Esophagus (tissue), 2 donors: ENCODE data around the gene LAMP1. TPM values are rescaled to one million over a fixed set of nuclear protein-coding genes. Genes with fewer than 3 reads are reported as not detected.
"Not testable (repeated sequence)": the region's sequence is repeated elsewhere in the genome, so short reads cannot be mapped to it uniquely, and the experiment has no call there.

ENCODE experiments used
- H3K27ac ChIP-seq, 2 donors: one replicate each; pipeline ENCODE4 v1.5.1; 2013; ENCODE audit warnings: low read depth in 2 of 2, mild to moderate bottlenecking in 2 of 2, inconsistent platforms in 1 of 2, low read length in 1 of 2, moderate library complexity in 1 of 2
- H3K27me3 ChIP-seq, 2 donors: one replicate each; pipeline ENCODE4 v1.6.1; 2013; ENCODE audit warnings: low read length in 2 of 2, control low read depth in 1 of 2, mild to moderate bottlenecking in 1 of 2; ENCODE audit not compliant: insufficient read depth in 2 of 2, control insufficient read depth in 1 of 2
- H3K36me3 ChIP-seq, 2 donors: one replicate each; pipeline ENCODE4 v1.6.1; 2013; ENCODE audit warnings: low read length in 1 of 2; ENCODE audit not compliant: control insufficient read depth in 2 of 2, insufficient read depth in 2 of 2
- H3K4me1 ChIP-seq, 2 donors: one replicate each; pipeline ENCODE4 v1.6.1; 2013; ENCODE audit warnings: low read length in 1 of 2; ENCODE audit not compliant: control insufficient read depth in 2 of 2, insufficient read depth in 2 of 2
- H3K4me3 ChIP-seq, 2 donors: one replicate each; pipeline ENCODE4 v1.5.1; 2013; ENCODE audit warnings: low read length in 2 of 2, mild to moderate bottlenecking in 2 of 2, low read depth in 1 of 2, moderate library complexity in 1 of 2
- H3K9me3 ChIP-seq, 2 donors: one replicate each; pipeline ENCODE4 v1.6.1; 2013; ENCODE audit warnings: mild to moderate bottlenecking in 2 of 2, low read depth in 1 of 2, low read length in 1 of 2, moderate library complexity in 1 of 2; ENCODE audit not compliant: control insufficient read depth in 2 of 2, insufficient read depth in 1 of 2
- WGBS, 2 donors: extraction: QIAGEN DNeasy Blood & Tissue Kit; methylation state at CpG; one replicate each; pipeline ENCODE4 v1.1.7; 2013; 5-methylcytosine and 5-hydroxymethylcytosine counted together
- polyA plus RNA-seq, 2 donors: library from polyadenylated mRNA; stranded (reverse); fragments of 200-250 nt; gene quantifications; one replicate each; pipeline ENCODE4 v1.2.3, GENCODE V29; 2013
- donor health status: healthy with polysubstance abuse.
- donor health status: Bipolar disorder and iron deficiency.

The LAMP1 gene, protein sequence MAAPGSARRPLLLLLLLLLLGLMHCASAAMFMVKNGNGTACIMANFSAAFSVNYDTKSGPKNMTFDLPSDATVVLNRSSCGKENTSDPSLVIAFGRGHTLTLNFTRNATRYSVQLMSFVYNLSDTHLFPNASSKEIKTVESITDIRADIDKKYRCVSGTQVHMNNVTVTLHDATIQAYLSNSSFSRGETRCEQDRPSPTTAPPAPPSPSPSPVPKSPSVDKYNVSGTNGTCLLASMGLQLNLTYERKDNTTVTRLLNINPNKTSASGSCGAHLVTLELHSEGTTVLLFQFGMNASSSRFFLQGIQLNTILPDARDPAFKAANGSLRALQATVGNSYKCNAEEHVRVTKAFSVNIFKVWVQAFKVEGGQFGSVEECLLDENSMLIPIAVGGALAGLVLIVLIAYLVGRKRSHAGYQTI
- polyA plus RNA-seq: 10 to 100 TPM; 45.5 to 71.5 TPM

DNA sequence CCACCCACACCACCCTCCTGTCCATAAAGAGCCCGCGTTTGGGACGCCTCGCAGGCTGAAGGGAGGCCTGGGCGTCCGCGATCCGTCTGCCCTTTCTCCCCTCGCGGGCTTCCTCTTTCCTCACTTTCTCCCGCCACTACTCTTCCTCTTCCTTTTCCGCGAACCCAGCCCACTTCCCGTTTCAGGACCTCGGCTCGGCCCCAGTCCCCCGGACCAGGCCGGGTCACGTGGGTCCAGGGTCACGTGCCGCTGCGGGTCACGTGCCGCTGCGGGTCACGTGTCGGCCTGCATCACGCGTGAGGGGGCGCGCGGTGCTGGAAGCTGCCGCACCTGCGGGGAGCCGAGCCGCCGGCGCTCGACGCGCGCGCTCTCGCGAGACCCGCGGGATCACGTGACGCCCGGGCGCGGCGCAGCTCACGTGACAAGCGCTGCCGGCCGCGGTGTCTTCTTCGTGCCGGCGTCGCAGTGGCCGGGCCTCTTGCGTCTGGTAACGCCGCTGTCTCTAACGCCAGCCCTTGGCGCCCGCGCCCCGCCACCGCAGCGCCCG lies at the start of gene LAMP1:
LAMP1 (plus strand) TSS at position 417 of the 547 bp plus-strand sequence. CDS start 196 bp downstream, outside the sequence.
- H3K36me3 ChIP-seq: no peaks in the 10 kb centered on the region
- WGBS, 2 donors: 0% methylated on average over 41 to 74 of the region's 74 CpGs
- peak within 1 kb of the TSS; percentile 86 to 94 for H3K27ac ChIP-seq
- H3K9me3 ChIP-seq: no peaks in the 10 kb centered on the region
- H3K27me3 ChIP-seq: no peaks in the 10 kb centered on the region
- peak within 1 kb of the TSS; percentile 84 to 98 for H3K4me3 ChIP-seq
- H3K4me1 ChIP-seq: no peaks in the 10 kb centered on the region

DNA sequence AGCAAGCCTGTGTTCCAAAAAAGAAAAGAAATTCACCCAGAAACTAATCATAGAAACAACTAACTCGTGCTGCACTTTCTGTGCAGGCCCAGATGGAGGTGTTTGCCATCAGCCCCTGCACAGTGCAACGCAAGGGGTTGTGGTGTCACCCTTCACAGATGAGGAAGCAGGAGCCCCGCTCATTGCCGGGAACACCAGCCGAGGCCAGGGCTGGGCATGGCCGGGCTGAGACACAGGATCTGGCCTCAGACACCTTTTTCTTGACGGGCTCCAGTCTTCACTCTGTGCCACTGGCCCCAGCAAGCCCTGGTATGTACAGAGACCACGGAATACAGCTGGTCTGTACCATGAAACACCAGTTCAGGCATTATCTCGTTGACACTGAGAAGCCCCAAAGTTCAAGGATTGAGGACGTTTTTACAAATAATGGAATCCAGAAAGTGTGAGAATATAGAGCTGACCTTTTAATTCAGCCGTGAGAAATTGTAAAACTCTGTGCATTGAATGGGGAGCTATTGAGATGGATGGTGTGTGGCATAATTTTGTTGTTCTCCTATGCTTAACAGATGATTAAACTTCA lies 44.4 kb upstream of the LAMP1 start:
- peaks cover 8 to 38% of the 10 kb centered on the region in 2 donors for H3K36me3 ChIP-seq
- H3K27ac ChIP-seq: no peak overlapping the region
- no peak overlapping the region for H3K4me3 ChIP-seq
- H3K4me1 ChIP-seq: no peaks in the 10 kb centered on the region
- no peaks in the 10 kb centered on the region for H3K9me3 ChIP-seq
- no peaks in the 10 kb centered on the region for H3K27me3 ChIP-seq
- 84 to 89% methylated on average over 11 of the region's 11 CpGs for WGBS, 2 donors

DNA sequence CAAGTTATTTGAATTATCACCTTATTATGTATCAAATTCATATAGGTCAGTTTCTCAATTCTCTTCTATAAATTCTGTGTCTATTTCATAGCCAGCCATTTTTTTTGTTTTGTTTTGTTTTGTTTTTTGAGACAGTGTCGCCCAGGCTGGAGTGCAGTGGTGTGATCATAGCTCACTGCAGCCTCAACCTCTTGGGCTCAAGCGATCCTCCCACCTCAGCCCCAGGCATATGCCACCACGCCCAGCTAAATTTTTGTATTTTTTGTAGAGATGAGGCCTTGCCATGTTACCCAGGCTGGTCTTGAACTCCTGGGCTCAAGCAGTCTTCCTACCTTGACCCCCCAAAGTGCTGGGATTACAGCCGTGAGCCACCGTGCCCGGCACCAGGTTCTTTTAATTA lies 39.1 kb upstream of the LAMP1 start:
- not testable (repeated sequence) for H3K4me1 ChIP-seq, H3K27me3 ChIP-seq, H3K27ac ChIP-seq, H3K9me3 ChIP-seq, H3K4me3 ChIP-seq
- peaks cover 14 to 21% of the 10 kb centered on the region in 2 donors for H3K36me3 ChIP-seq
- WGBS, 2 donors: 96 to 97% methylated on average over 6 of the region's 6 CpGs

DNA sequence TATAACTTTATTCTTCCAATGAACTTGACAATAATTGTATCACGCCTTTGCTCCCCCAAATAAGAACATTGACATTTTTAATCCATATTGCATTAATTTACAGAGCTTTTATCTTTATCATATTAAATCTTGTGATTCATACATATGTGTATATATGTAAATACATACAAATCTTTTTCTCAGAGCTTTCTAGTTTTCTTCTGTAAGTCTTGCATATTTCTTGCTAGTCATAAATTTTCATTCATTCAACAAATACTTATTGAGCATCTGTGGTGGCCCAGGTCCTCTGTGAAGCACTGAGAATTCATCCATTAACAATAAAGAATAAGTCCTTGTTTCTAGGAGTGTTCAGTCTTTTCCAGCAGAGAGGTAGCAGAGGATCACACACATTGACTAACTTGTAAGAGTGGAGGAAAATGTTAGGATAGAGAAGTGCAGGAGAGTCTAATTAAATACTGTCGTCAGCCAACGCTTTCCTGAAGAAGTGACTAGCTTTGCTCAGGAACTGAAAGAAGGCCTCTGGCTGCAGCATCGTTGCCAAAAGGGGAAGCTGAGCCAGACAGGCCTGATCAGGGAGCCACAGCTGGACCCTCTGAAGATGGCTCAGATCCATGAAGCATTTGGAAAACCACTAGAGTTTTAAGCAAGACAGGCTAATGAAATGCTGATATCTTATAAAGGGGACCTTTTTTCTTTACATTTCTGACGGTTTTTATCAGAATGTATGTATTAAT lies 38.6 kb upstream of the LAMP1 start:
- H3K36me3 ChIP-seq: peaks cover 15 to 23% of the 10 kb centered on the region in 2 donors
- H3K27me3 ChIP-seq: no peaks in the 10 kb centered on the region
- H3K9me3 ChIP-seq: no peaks in the 10 kb centered on the region
- no peak overlapping the region for H3K27ac ChIP-seq
- no peaks in the 10 kb centered on the region for H3K4me1 ChIP-seq
- WGBS, 2 donors: 93 to 95% methylated on average over 5 of the region's 5 CpGs
- H3K4me3 ChIP-seq: no peak overlapping the region

DNA sequence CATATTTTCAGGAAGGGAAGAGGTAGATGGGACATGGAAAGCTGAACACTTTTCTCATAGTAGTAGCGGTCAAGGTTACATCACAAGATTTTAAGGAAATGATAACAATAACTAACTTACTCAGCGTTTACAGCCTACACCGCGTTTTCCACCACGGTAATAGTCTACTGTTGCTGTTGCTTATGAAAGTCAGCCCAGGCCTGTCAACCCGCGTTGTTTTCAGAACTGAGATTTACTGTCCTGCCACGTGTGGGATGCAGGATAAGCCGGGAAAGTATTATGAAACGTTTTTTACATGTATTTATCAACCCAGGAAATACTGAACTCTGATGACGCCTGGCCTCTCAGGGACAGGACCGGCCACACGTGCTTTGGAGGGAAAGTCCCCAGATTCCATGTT lies 36.0 kb upstream of the LAMP1 start:
- peaks cover 19% of the 10 kb centered on the region in 2 donors for H3K36me3 ChIP-seq
- no peak overlapping the region for H3K4me3 ChIP-seq
- no peaks in the 10 kb centered on the region for H3K9me3 ChIP-seq
- no peak overlapping the region for H3K27ac ChIP-seq
- H3K27me3 ChIP-seq: no peaks in the 10 kb centered on the region
- H3K4me1 ChIP-seq: no peaks in the 10 kb centered on the region
- WGBS, 2 donors: 91 to 92% methylated on average over 13 of the region's 13 CpGs

DNA sequence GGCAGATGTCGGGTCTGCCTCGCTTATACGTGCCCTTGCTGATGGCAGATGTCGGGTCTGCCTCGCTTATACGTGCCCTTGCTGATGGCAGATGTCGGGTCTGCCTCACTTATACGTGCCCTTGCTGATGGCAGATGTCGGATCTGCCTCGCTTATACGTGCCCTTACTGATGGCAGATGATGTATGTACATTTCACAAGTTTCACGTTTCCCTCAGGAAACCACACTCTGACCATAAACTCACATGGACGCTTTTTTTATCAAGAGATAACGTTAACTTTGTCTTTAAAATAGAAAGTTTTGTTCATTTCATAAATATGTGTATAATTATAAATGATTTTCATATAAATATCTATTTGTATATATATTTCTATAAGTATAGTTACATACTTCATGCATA lies 34.0 kb upstream of the LAMP1 start:
- H3K4me3 ChIP-seq, H3K4me1 ChIP-seq, H3K9me3 ChIP-seq, H3K27me3 ChIP-seq, H3K27ac ChIP-seq: not testable (repeated sequence)
- peaks cover 16 to 17% of the 10 kb centered on the region in 2 donors for H3K36me3 ChIP-seq
- 82 to 87% methylated on average over 9 to 14 of the region's 14 CpGs for WGBS, 2 donors

DNA sequence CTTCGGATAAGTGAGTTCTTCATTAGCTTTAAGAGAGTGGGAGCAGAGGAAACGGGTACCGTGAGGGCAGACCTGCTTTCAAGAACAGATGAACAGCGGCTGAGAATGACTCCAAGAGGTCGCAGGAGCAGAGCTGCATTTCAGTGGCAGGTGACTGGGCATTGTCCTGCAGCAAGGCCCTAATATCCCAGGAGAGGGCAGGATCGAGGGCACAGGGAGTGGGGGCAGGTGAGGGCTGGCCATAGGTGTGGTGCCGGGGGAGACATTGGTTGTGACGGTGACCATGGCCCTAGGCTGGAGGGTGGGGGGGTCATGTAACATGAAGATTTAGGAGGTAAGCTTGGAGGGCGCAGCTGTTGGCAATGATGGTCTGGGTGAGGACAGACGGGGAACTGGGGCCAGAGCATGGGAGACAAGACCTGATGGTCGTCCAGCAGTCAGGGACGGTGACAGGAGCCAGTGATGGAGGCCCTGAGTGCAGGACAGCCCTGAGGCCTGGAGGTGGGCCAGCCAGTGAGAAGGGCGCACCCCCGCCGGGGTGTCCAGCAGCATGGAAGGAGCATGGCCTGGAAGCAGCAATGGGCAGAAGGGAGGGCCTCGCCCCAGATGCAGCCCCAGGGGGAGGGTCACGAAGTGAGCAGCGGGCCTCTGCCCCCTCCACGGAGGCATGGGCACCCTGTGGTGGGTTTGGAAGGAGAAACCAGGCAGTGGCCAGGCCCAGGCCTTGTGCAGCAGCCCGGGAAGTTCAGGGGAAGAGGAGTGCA lies 29.2 kb upstream of the LAMP1 start:
- Histone ChIP-seq H3K27ac (no peak overlapping the region), H3K4me1 (no peaks in the 10 kb centered on the region), H3K9me3 (no peaks in the 10 kb centered on the region), H3K4me3 (no peak overlapping the region), H3K27me3 (no peaks in the 10 kb centered on the region), H3K36me3 (peaks cover 6 to 11% of the 10 kb centered on the region in 2 donors)
- 93 to 95% methylated on average over 20 of the region's 20 CpGs for WGBS, 2 donors

DNA sequence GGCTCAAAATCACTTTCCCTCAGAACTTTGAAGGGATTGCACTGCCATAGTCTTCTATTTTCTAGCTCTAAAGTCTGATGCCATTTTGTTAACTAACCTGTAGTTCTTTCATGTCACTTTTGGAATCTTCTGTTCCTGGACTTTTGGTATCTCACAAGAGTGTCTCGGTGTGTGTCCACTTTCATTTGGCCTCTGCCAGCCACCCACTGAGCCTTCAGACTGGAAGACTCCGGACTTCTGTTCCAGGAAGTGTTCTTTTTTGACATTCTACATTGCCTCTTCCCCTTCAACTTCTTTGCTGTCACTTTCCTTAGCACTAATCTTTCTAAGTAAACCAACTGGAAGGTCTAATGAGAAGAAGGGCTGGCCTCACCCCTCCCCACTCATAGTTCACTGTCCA lies 25.0 kb upstream of the LAMP1 start:
- no peak overlapping the region for H3K27ac ChIP-seq
- H3K36me3 ChIP-seq: no peaks in the 10 kb centered on the region
- 91 to 100% methylated on average over 2 of the region's 2 CpGs for WGBS, 2 donors
- H3K9me3 ChIP-seq: no peaks in the 10 kb centered on the region
- no peak overlapping the region for H3K4me3 ChIP-seq
- H3K27me3 ChIP-seq: no peaks in the 10 kb centered on the region
- H3K4me1 ChIP-seq: peaks cover 0 to 2% of the 10 kb centered on the region in 2 donors

DNA sequence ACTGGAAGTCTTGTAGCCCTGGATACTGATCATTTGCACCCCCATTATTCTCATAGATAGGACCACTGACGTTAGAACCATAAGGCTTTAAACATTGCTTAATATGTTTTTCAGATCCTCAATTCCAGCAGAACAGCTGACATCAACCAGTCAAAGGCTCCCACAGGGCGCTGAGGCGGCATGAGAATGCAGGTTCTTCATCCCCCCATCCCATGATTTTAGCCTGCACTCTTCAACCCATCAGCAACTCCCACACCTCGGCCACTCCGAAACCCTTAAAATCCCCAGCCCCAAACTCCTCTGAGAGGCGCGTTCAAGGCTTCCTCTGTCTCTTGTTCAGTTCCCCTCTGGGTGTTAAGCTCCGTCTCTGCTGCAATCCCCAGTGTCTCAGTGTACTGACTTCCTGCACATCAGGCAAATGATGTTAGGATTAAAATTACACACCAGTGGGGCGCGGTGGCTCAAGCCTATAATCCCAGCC lies 24.3 kb upstream of the LAMP1 start:
- Histone ChIP-seq H3K9me3 (no peaks in the 10 kb centered on the region), H3K36me3 (no peaks in the 10 kb centered on the region), H3K27me3 (no peaks in the 10 kb centered on the region), H3K27ac (no peak overlapping the region), H3K4me3 (no peak overlapping the region), H3K4me1 (peaks cover 0 to 2% of the 10 kb centered on the region in 2 donors)
- 89 to 91% methylated on average over 10 of the region's 10 CpGs for WGBS, 2 donors
